OCI-LY3 (cell line): ENCODE measurements around the gene IL9.

ENCODE experiments used
- EZH2phosphoT487 ChIP-seq: fragments of 200-600 bp; shearing (Covaris generic); IDR thresholded peaks from 2 replicates; pipeline ENCODE4 v1.6.1; 2018; ENCODE audit warnings: antibody characterized with exemption, mixed run types, low read depth
- TF ChIP-seq, protein P1 (sequence below): fragments of 200-600, 300-600 bp; sonication (generic); IDR thresholded peaks from 2 replicates; pipeline ENCODE4 v1.5.1; 2014; ENCODE audit warnings: antibody characterized with exemption, low read length, low read depth

DNA sequence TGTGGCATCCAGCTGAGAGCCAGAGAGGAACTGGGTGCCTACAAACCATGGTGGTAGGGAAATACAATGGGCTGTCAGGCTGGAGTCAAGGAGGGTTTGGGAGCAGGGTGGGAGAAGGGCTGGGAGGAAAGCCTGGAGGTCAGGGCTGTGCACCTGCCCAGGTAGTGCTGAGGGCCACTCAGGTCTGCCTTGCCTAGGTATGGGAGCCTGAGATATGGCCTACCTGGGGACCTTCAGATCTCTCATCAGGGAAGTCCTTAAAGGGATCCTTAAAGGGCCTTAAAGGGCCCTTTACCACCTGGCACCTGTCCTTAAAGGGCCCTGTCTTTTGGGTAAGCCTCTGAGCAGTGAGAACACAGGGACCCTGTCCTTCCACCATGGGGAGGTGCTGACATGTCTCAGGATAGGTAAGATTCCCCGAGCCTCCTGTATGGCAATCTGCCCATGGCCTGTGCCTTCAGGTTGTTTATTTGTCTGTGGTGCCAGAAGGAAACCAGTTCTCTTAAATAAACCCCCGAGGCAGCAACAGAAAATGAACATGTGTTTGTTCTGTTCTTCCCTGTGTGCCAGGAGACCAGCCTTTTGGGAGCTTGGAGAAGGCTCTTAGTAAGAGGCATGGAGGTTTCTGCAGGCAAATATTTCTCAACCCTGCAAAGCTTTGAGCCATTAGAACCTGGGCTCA, 37.9 kb downstream of the IL9 start:
- TF ChIP-seq, protein P1, sequence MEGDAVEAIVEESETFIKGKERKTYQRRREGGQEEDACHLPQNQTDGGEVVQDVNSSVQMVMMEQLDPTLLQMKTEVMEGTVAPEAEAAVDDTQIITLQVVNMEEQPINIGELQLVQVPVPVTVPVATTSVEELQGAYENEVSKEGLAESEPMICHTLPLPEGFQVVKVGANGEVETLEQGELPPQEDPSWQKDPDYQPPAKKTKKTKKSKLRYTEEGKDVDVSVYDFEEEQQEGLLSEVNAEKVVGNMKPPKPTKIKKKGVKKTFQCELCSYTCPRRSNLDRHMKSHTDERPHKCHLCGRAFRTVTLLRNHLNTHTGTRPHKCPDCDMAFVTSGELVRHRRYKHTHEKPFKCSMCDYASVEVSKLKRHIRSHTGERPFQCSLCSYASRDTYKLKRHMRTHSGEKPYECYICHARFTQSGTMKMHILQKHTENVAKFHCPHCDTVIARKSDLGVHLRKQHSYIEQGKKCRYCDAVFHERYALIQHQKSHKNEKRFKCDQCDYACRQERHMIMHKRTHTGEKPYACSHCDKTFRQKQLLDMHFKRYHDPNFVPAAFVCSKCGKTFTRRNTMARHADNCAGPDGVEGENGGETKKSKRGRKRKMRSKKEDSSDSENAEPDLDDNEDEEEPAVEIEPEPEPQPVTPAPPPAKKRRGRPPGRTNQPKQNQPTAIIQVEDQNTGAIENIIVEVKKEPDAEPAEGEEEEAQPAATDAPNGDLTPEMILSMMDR, result no peak
- no peak for TF ChIP-seq EZH2phosphoT487
